ENCODE results near the gene SPATA1.
A peak's percentile ranks its signal among the peaks of the same experiment; 100 is the strongest.

SPATA1 gene

GRCh38 chr1:84506002-84506728, at the start of gene SPATA1, which contains the start of gene GNG5:
Gene SPATA1 (plus strand): TSS chr1:84506386. CDS start chr1:84516360, 9,974 bp downstream.
Gene GNG5 (minus strand): TSS chr1:84506581. CDS start chr1:84506091, 490 bp downstream.
- Histone ChIP-seq H3K27ac (ENCODE audit: low read length) (no peak within 1 kb of the TSS), H3K27me3 (ENCODE audit: control insufficient read depth, insufficient read depth, low read length) (no peaks in the 10 kb centered on the region), H3K4me3 (ENCODE audit: low read length) (peak within 1 kb of the TSS; percentile 59; the same call in 1 of the 2 replicates), H3K4me1 (ENCODE audit: control insufficient read depth, insufficient read depth, low read length) (no peaks in the 10 kb centered on the region), H3K9me3 (ENCODE audit: control insufficient read depth, insufficient read depth, low read length) (no peaks in the 10 kb centered on the region), H3K36me3 (ENCODE audit: control insufficient read depth, insufficient read depth, low read length) (no peaks in the 10 kb centered on the region)
- no CpG with 5 or more reads among the region's 60 CpGs for WGBS (ENCODE audit: insufficient coverage, insufficient read length)
- peak; percentile 80 for DNase-seq (ENCODE audit: low read depth, low spot score)

GRCh38 chr1:84462118-84462517, 44.1 kb upstream of the SPATA1 start:
- Histone ChIP-seq H3K9me3 (ENCODE audit: control insufficient read depth, insufficient read depth, low read length) (no peaks in the 10 kb centered on the region), H3K27ac (ENCODE audit: low read length) (no peak overlapping the region), H3K27me3 (ENCODE audit: control insufficient read depth, insufficient read depth, low read length) (no peaks in the 10 kb centered on the region), H3K4me3 (ENCODE audit: low read length) (no peak overlapping the region), H3K4me1 (ENCODE audit: control insufficient read depth, insufficient read depth, low read length) (no peaks in the 10 kb centered on the region), H3K36me3 (ENCODE audit: control insufficient read depth, insufficient read depth, low read length) (no peaks in the 10 kb centered on the region)
- WGBS (ENCODE audit: insufficient coverage, insufficient read length): no CpG with 5 or more reads among the region's 1 CpG
- no peak for DNase-seq (ENCODE audit: low read depth, low spot score)

DNA sequence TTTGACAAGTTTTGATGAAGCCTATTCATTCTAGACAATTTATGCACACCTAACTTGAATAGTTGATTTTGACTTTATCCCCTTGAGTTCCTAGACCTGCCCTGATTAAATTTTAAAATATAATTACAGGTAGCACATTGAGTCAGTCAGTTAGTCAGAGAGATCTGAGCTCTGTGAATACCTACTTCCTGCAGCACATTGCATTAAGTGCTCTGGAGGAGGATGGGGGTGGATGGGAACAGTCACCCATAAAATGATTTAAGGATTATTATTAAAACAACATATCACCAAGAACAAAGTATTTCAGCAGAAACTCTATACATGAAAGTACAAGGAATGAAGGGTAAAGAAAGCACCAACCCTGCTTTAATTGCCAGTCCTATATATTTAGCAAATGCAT, 38.9 kb upstream of the SPATA1 start:
- no peaks in the 10 kb centered on the region for H3K4me1 ChIP-seq (ENCODE audit: control insufficient read depth, insufficient read depth, low read length)
- no peaks in the 10 kb centered on the region for H3K27me3 ChIP-seq (ENCODE audit: control insufficient read depth, insufficient read depth, low read length)
- no peak overlapping the region for H3K4me3 ChIP-seq (ENCODE audit: low read length)
- no peaks in the 10 kb centered on the region for H3K9me3 ChIP-seq (ENCODE audit: control insufficient read depth, insufficient read depth, low read length)
- no peak overlapping the region for H3K27ac ChIP-seq (ENCODE audit: low read length)
- H3K36me3 ChIP-seq (ENCODE audit: control insufficient read depth, insufficient read depth, low read length): no peaks in the 10 kb centered on the region
- no peak for DNase-seq (ENCODE audit: low read depth, low spot score)

- H3K36me3 ChIP-seq (ENCODE audit: control insufficient read depth, insufficient read depth, low read length): no peaks in the 10 kb centered on the region
- no peak for DNase-seq (ENCODE audit: low read depth, low spot score)
- H3K4me1 ChIP-seq (ENCODE audit: control insufficient read depth, insufficient read depth, low read length): peaks cover 2% of the 10 kb centered on the region; the same call in 1 of the 2 replicates
- H3K4me3 ChIP-seq (ENCODE audit: low read length): no peak overlapping the region
- H3K27ac ChIP-seq (ENCODE audit: low read length): no peak overlapping the region
- WGBS (ENCODE audit: insufficient coverage, insufficient read length): no CpG with 5 or more reads among the region's 1 CpG
- peaks cover 6% of the 10 kb centered on the region; the same call in 1 of the 2 replicates for H3K27me3 ChIP-seq (ENCODE audit: control insufficient read depth, insufficient read depth, low read length)
- H3K9me3 ChIP-seq (ENCODE audit: control insufficient read depth, insufficient read depth, low read length): no peaks in the 10 kb centered on the region; the same call in 1 of the 2 replicates
Observed at GRCh38 chr1:84476225-84476624, 30.0 kb upstream of the SPATA1 start.

DNA sequence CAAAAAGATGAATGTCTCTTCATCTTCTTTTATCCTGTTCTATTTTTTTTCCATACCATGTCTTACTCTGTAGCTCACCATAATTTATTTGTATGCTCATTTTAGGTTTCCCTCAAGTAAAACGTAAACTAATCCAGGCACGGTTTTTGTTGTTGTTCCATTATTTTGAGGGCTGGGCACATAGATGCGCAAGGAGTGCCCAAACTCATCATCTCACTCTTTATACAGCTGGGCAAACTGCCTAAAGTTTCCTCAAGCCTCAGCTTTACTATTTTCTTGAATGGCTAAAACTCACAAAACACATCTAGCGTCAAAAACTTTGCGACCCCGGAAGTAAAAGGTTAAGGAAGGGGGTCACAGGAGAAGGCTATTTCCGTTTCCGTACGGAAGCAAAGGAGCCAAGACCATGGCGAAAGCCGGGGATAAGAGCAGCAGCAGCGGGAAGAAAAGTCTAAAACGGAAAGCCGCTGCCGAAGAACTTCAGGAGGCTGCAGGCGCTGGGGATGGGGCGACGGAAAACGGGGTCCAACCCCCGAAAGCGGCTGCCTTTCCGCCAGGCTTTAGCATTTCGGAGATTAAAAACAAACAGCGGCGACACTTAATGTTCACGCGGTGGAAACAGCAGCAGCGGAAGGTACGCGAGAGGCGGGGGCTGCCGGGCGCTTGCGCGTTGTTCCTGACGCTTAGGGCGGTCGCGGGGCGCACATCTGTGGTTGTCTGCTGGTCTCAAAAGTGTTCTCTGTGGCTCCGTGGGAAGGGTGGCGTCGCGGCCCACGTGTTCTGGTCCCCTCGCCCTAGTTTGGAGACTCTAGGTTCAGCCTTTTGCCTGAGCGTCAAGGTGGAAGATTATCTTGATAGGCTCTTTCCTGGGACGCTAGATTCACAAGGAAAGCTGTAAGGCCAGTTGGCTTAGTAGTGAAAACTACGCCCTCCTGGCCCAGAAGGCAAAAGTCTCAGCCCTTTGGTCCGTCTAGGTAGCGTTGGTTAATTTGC, 27.0 kb upstream of the SPATA1 start, which contains the start of gene RPF1:
Gene RPF1 (plus strand): TSS at position 391 of the 993 bp plus-strand sequence. CDS start 16 bp downstream, at position 407.
- DNase-seq (ENCODE audit: low read depth, low spot score): peak; percentile 78
- Histone ChIP-seq H3K36me3 (ENCODE audit: control insufficient read depth, insufficient read depth, low read length) (no peaks in the 10 kb centered on the region; the same call in 1 of the 2 replicates), H3K27ac (ENCODE audit: low read length) (no peak within 1 kb of the TSS), H3K9me3 (ENCODE audit: control insufficient read depth, insufficient read depth, low read length) (no peaks in the 10 kb centered on the region; the same call in 1 of the 2 replicates), H3K4me3 (ENCODE audit: low read length) (peak within 1 kb of the TSS; percentile 91), H3K4me1 (ENCODE audit: control insufficient read depth, insufficient read depth, low read length) (peaks cover 2% of the 10 kb centered on the region; the same call in 1 of the 2 replicates), H3K27me3 (ENCODE audit: control insufficient read depth, insufficient read depth, low read length) (peaks cover 5% of the 10 kb centered on the region; the same call in 1 of the 2 replicates)
- WGBS (ENCODE audit: insufficient coverage, insufficient read length): no CpG with 5 or more reads among the region's 51 CpGs

- Histone ChIP-seq H3K4me1 (ENCODE audit: control insufficient read depth, insufficient read depth, low read length) (peaks cover 2% of the 10 kb centered on the region; the same call in 1 of the 2 replicates), H3K27ac (ENCODE audit: low read length) (no peak overlapping the region), H3K4me3 (ENCODE audit: low read length) (peak overlapping the region; percentile 91; the same call in 1 of the 2 replicates), H3K27me3 (ENCODE audit: control insufficient read depth, insufficient read depth, low read length) (peaks cover 5% of the 10 kb centered on the region; the same call in 1 of the 2 replicates), H3K36me3 (ENCODE audit: control insufficient read depth, insufficient read depth, low read length) (no peaks in the 10 kb centered on the region; the same call in 1 of the 2 replicates), H3K9me3 (ENCODE audit: control insufficient read depth, insufficient read depth, low read length) (no peaks in the 10 kb centered on the region; the same call in 1 of the 2 replicates)
- no CpG with 5 or more reads among the region's 9 CpGs for WGBS (ENCODE audit: insufficient coverage, insufficient read length)
- no peak for DNase-seq (ENCODE audit: low read depth, low spot score)
Observed at GRCh38 chr1:84479998-84480397, 26.2 kb upstream of the SPATA1 start.

GRCh38 chr1:84480650-84481049, 25.5 kb upstream of the SPATA1 start:
- Histone ChIP-seq H3K9me3 (ENCODE audit: control insufficient read depth, insufficient read depth, low read length) (no peaks in the 10 kb centered on the region; the same call in 1 of the 2 replicates), H3K27me3 (ENCODE audit: control insufficient read depth, insufficient read depth, low read length) (peaks cover 5% of the 10 kb centered on the region; the same call in 1 of the 2 replicates), H3K4me3 (ENCODE audit: low read length) (no peak overlapping the region), H3K27ac (ENCODE audit: low read length) (no peak overlapping the region), H3K36me3 (ENCODE audit: control insufficient read depth, insufficient read depth, low read length) (no peaks in the 10 kb centered on the region; the same call in 1 of the 2 replicates), H3K4me1 (ENCODE audit: control insufficient read depth, insufficient read depth, low read length) (peaks cover 2% of the 10 kb centered on the region; the same call in 1 of the 2 replicates)
- no CpG with 5 or more reads among the region's 4 CpGs for WGBS (ENCODE audit: insufficient coverage, insufficient read length)
- no peak for DNase-seq (ENCODE audit: low read depth, low spot score)

GRCh38 chr1:84481317-84481716, 24.9 kb upstream of the SPATA1 start:
- Histone ChIP-seq H3K9me3 (ENCODE audit: control insufficient read depth, insufficient read depth, low read length) (no peaks in the 10 kb centered on the region; the same call in 1 of the 2 replicates), H3K4me3 (ENCODE audit: low read length) (no peak overlapping the region), H3K27me3 (ENCODE audit: control insufficient read depth, insufficient read depth, low read length) (peaks cover 5% of the 10 kb centered on the region; the same call in 1 of the 2 replicates), H3K4me1 (ENCODE audit: control insufficient read depth, insufficient read depth, low read length) (peaks cover 2% of the 10 kb centered on the region; the same call in 1 of the 2 replicates), H3K27ac (ENCODE audit: low read length) (no peak overlapping the region), H3K36me3 (ENCODE audit: control insufficient read depth, insufficient read depth, low read length) (no peaks in the 10 kb centered on the region; the same call in 1 of the 2 replicates)
- no CpG with 5 or more reads among the region's 2 CpGs for WGBS (ENCODE audit: insufficient coverage, insufficient read length)
- DNase-seq (ENCODE audit: low read depth, low spot score): no peak

DNA sequence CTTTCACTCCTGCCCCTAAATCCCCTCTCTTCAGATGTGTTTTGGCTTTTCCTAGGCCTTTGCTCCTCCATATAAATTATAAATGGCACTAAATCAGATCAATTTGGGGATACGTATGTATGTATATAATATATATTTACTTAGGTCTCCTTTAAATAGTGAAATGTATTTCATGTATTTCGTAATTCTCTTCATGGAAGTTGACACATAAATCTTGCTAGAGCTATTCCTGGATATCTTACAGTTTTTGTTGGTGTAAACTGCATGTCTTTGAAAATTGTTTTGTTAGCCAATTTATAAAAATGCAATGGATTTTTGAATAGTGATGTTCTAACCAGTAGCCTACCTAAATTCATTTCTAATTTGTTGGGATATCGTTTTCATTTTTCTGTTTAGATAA, 18.1 kb upstream of the SPATA1 start:
- H3K9me3 ChIP-seq (ENCODE audit: control insufficient read depth, insufficient read depth, low read length): no peaks in the 10 kb centered on the region
- no CpG with 5 or more reads among the region's 3 CpGs for WGBS (ENCODE audit: insufficient coverage, insufficient read length)
- no peaks in the 10 kb centered on the region for H3K27me3 ChIP-seq (ENCODE audit: control insufficient read depth, insufficient read depth, low read length)
- no peak for DNase-seq (ENCODE audit: low read depth, low spot score)
- peaks cover 3% of the 10 kb centered on the region; the same call in 1 of the 2 replicates for H3K36me3 ChIP-seq (ENCODE audit: control insufficient read depth, insufficient read depth, low read length)
- H3K4me1 ChIP-seq (ENCODE audit: control insufficient read depth, insufficient read depth, low read length): no peaks in the 10 kb centered on the region
- no peak overlapping the region for H3K4me3 ChIP-seq (ENCODE audit: low read length)
- H3K27ac ChIP-seq (ENCODE audit: low read length): no peak overlapping the region

DNA sequence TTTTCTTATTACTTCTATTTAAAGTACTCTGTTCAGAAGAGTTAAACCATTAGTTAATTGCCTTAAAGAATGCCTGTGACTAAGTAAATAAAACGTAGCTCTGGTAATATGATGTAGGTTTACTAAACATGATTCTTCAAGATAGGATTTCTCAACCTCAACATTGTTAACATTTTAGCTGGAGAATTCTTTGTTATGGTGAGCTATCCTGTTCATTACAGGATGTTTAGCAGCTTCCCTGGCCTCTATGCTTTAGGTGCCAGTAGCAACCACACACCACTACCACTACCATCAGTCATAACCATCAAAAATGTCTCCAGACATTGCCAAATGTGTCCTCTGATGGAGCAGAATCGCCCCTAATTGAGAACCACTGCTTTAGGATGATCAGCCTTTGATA, 16.4 kb upstream of the SPATA1 start:
- WGBS (ENCODE audit: insufficient coverage, insufficient read length): no CpG with 5 or more reads among the region's 2 CpGs
- DNase-seq (ENCODE audit: low read depth, low spot score): no peak
- Histone ChIP-seq H3K27me3 (ENCODE audit: control insufficient read depth, insufficient read depth, low read length) (no peaks in the 10 kb centered on the region), H3K27ac (ENCODE audit: low read length) (no peak overlapping the region), H3K4me1 (ENCODE audit: control insufficient read depth, insufficient read depth, low read length) (no peaks in the 10 kb centered on the region), H3K4me3 (ENCODE audit: low read length) (no peak overlapping the region), H3K9me3 (ENCODE audit: control insufficient read depth, insufficient read depth, low read length) (no peaks in the 10 kb centered on the region), H3K36me3 (ENCODE audit: control insufficient read depth, insufficient read depth, low read length) (peaks cover 3% of the 10 kb centered on the region; the same call in 1 of the 2 replicates)
